Left renal pelvis (tissue), 4 donors: Measurements from ENCODE around the gene SLC9B2. TPM values are rescaled to one million over a fixed set of nuclear protein-coding genes. Genes with fewer than 3 reads are reported as not detected.

Experiments used
- DNase-seq, 4 donors: peaks; one replicate each; pipeline ENCODE4 v3.0.0-alpha.2; 2013; ENCODE audit warnings: low read depth in 4 of 4, low spot score in 3 of 4
- polyA plus RNA-seq, 4 donors: library from polyadenylated mRNA; unstranded; fragments of 120-200 nt; gene quantifications; one replicate each; pipeline ENCODE4 v1.2.1, GENCODE V29; 2013; ENCODE audit not compliant: insufficient read length in 4 of 4

The SLC9B2 gene
- 10 to 100 TPM in 1 of 4 donors, 1 to 10 TPM in 3; 5.7 to 13.2 (median 7.4) TPM for polyA plus RNA-seq

GRCh38 chr4:103076747-103077347 lies at the start of gene SLC9B2:
Gene SLC9B2, minus strand, starts transcription at chr4:103076761. Its CDS starts 9,211 bp downstream, at chr4:103067550.
- DNase-seq = no peak

- no peak for DNase-seq
Observed at GRCh38 chr4:103126126-103126525, 49.6 kb upstream of the SLC9B2 start.

GRCh38 chr4:103123114-103123513 lies 46.6 kb upstream of the SLC9B2 start:
- no peak for DNase-seq

GRCh38 chr4:103118166-103118565 lies 41.6 kb upstream of the SLC9B2 start:
- no peak for DNase-seq

GRCh38 chr4:103111598-103111997 lies 35.0 kb upstream of the SLC9B2 start:
- DNase-seq = no peak

- DNase-seq = no peak
Observed at GRCh38 chr4:103108542-103108941, 32.0 kb upstream of the SLC9B2 start.

- DNase-seq = no peak
Observed at GRCh38 chr4:103105558-103106356, 29.2 kb upstream of the SLC9B2 start.

GRCh38 chr4:103104886-103105285 lies 28.3 kb upstream of the SLC9B2 start:
- DNase-seq = no peak

- no peak for DNase-seq
Observed at GRCh38 chr4:103100691-103101090, 24.1 kb upstream of the SLC9B2 start.

- DNase-seq = peak; percentile 79 to 92 (median 85)
Observed at GRCh38 chr4:103099691-103100392, 23.3 kb upstream of the SLC9B2 start, which contains the start of gene BDH2. Gene BDH2, minus strand, starts transcription at chr4:103099834. Its CDS starts 3,580 bp downstream, at chr4:103096254.

GRCh38 chr4:103098756-103099440 lies 22.3 kb upstream of the SLC9B2 start:
- DNase-seq = peak in 2 of 4 donors; percentile 14 to 18

GRCh38 chr4:103098341-103098740 lies 21.8 kb upstream of the SLC9B2 start:
- no peak for DNase-seq

- DNase-seq = no peak
Observed at GRCh38 chr4:103097112-103097511, 20.6 kb upstream of the SLC9B2 start.

GRCh38 chr4:103095080-103095479 lies 18.5 kb upstream of the SLC9B2 start:
- DNase-seq = no peak

- no peak for DNase-seq
Observed at GRCh38 chr4:103092245-103092644, 15.7 kb upstream of the SLC9B2 start.

GRCh38 chr4:103091601-103092223 lies 15.2 kb upstream of the SLC9B2 start:
- peak in 2 of 4 donors; percentile 16 to 41 for DNase-seq

GRCh38 chr4:103089481-103089880 lies 12.9 kb upstream of the SLC9B2 start:
- no peak for DNase-seq

- DNase-seq = no peak
Observed at GRCh38 chr4:103086551-103086950, 10.0 kb upstream of the SLC9B2 start.

- no peak for DNase-seq
Observed at GRCh38 chr4:103085555-103086196, 9.1 kb upstream of the SLC9B2 start.

GRCh38 chr4:103079621-103080020 lies 3.1 kb upstream of the SLC9B2 start:
- DNase-seq = no peak
